ENCODE measurements around the gene TMC6.

The TMC6 gene

GRCh38 chr17:78064708-78065107 is 63.8 kb downstream of the TMC6 start:
- no peak for DNase-seq

GRCh38 chr17:78063489-78063888 is 65.1 kb downstream of the TMC6 start:
- no peak for DNase-seq

GRCh38 chr17:78062596-78062995 is 66.0 kb downstream of the TMC6 start:
- no peak for DNase-seq
